NCI-H1417 (cell line): ENCODE measurements around the gene TTBK2.

Experiments used
- DNase-seq, 3 experiments: peaks; one replicate each; lab custom pipeline; 2025; lab: John Stamatoyannopoulos, UW

TTBK2 gene

GRCh38 chr15:42693942-42694341 lies 226.6 kb downstream of the TTBK2 start:
- no peak for DNase-seq

GRCh38 chr15:42693496-42693895 lies 227.1 kb downstream of the TTBK2 start:
- DNase-seq = no peak

- no peak for DNase-seq
These were observed 227.6 kb downstream of the TTBK2 start for GRCh38 chr15:42692997-42693396.

GRCh38 chr15:42692536-42692935 lies 228.0 kb downstream of the TTBK2 start:
- DNase-seq = no peak

GRCh38 chr15:42691770-42692169 lies 228.8 kb downstream of the TTBK2 start:
- no peak for DNase-seq

- no peak for DNase-seq
These were observed 229.3 kb downstream of the TTBK2 start for GRCh38 chr15:42691308-42691707.
